Naive B cell (primary cell): ENCODE data around the gene CUL9. TPM values are rescaled to one million over a fixed set of nuclear protein-coding genes. Genes with fewer than 3 reads are reported as not detected.

Experiments used
- ATAC-seq, 2 donors: fragments of 150-1000 bp; cut with Tn5 transposase; 2 replicates each; pipeline ENCODE4 v1.10.0; 2021; ENCODE audit warnings: low read depth in 2 of 2, mild to moderate bottlenecking in 2 of 2, moderate library complexity in 2 of 2
- DNase-seq: peaks from one replicate; pipeline ENCODE4 v3.0.0; 2022
- H3K27ac Mint-ChIP-seq, 6 donors: one replicate each; pipeline ENCODE4 v1.8.0; 2020 to 2022; ENCODE audit warnings: mild to moderate bottlenecking in 6 of 6, mixed read lengths in 6 of 6, moderate library complexity in 5 of 6, inconsistent platforms in 2 of 6
- H3K27me3 Mint-ChIP-seq, 3 donors: one replicate each; pipeline ENCODE4 v1.8.0; 2021 to 2022; ENCODE audit warnings: mixed read lengths in 3 of 3, mild to moderate bottlenecking in 1 of 3
- H3K36me3 Mint-ChIP-seq, 2 donors: one replicate each; pipeline ENCODE4 v1.8.0; 2020 to 2022; ENCODE audit warnings: mixed read lengths in 2 of 2, inconsistent platforms in 1 of 2, mild to moderate bottlenecking in 1 of 2
- H3K4me1 Mint-ChIP-seq, 3 donors: one replicate each; pipeline ENCODE4 v1.8.0; 2020 to 2022; ENCODE audit warnings: mixed read lengths in 3 of 3, inconsistent platforms in 1 of 3, mild to moderate bottlenecking in 1 of 3, moderate library complexity in 1 of 3
- H3K4me3 Mint-ChIP-seq, 8 donors: one replicate each; pipeline ENCODE4 v1.8.0; 2020 to 2022; ENCODE audit warnings: mild to moderate bottlenecking in 8 of 8, mixed read lengths in 8 of 8, moderate library complexity in 8 of 8, inconsistent platforms in 2 of 8
- H3K9me3 Mint-ChIP-seq, 7 donors: one replicate each; pipeline ENCODE4 v1.8.0; 2020 to 2022; ENCODE audit warnings: mixed read lengths in 7 of 7, mild to moderate bottlenecking in 5 of 7, inconsistent platforms in 2 of 7, moderate library complexity in 1 of 7
- polyA plus RNA-seq, 6 donors: library from polyadenylated mRNA; unstranded; fragments of 300-500 nt; fragmentation: Illumina TruSeq; gene quantifications; one replicate each; pipeline ENCODE4 v1.2.3, GENCODE V29; 2021; ENCODE audit warnings: low read depth in 6 of 6

Gene CUL9
- polyA plus RNA-seq, 6 donors from 2014 or later, result 1.2 to 16.5 (median 9.5) TPM

GRCh38 chr6:43189776-43190304, 7.8 kb downstream of the CUL9 start:
- Mint-ChIP-seq H3K9me3 (no peaks in the 10 kb centered on the region), H3K4me3 (no peak overlapping the region), H3K27ac (no peak overlapping the region), H3K4me1 (peaks cover 20 to 25% (median 25%) of the 10 kb centered on the region in 3 donors), H3K36me3 (peaks cover 30 to 34% of the 10 kb centered on the region in 2 donors), H3K27me3 (no peaks in the 10 kb centered on the region)
- DNase-seq (no peak), ATAC-seq (no peak)

- Mint-ChIP-seq H3K4me1 (peaks cover 9 to 23% (median 9%) of the 10 kb centered on the region in 3 donors), H3K4me3 (peak overlapping the region in 1 of 8 donors; percentile 26), H3K36me3 (peaks cover 36 to 40% of the 10 kb centered on the region in 2 donors), H3K27me3 (no peaks in the 10 kb centered on the region), H3K9me3 (no peaks in the 10 kb centered on the region), H3K27ac (peak overlapping the region in 2 of 6 donors; percentile 71 to 92)
- no peak for DNase-seq
- no peak for ATAC-seq
Measured at GRCh38 chr6:43192911-43193310, 10.9 kb downstream of the CUL9 start.

- Mint-ChIP-seq H3K9me3 (no peaks in the 10 kb centered on the region), H3K27ac (no peak overlapping the region), H3K4me1 (peaks cover 9 to 18% (median 9%) of the 10 kb centered on the region in 3 donors), H3K27me3 (no peaks in the 10 kb centered on the region), H3K4me3 (no peak overlapping the region), H3K36me3 (peaks cover 28 to 40% of the 10 kb centered on the region in 2 donors)
- DNase-seq (no peak), ATAC-seq (no peak)
Measured at GRCh38 chr6:43193929-43194328, 11.9 kb downstream of the CUL9 start.

GRCh38 chr6:43196337-43196736, 14.3 kb downstream of the CUL9 start:
- Mint-ChIP-seq H3K36me3 (peaks cover 28 to 60% of the 10 kb centered on the region in 2 donors), H3K4me1 (peaks cover 0 to 18% (median 6%) of the 10 kb centered on the region in 3 donors), H3K27me3 (no peaks in the 10 kb centered on the region), H3K27ac (peak overlapping the region in 1 of 6 donors; percentile 89), H3K9me3 (no peaks in the 10 kb centered on the region), H3K4me3 (no peak overlapping the region)
- ATAC-seq (no peak), DNase-seq (no peak)

GRCh38 chr6:43199912-43200311, 17.9 kb downstream of the CUL9 start:
- no peak overlapping the region for H3K27ac Mint-ChIP-seq
- H3K9me3 Mint-ChIP-seq, result no peaks in the 10 kb centered on the region
- DNase-seq (no peak), ATAC-seq (no peak)
- peaks cover 0 to 4% (median 0%) of the 10 kb centered on the region in 3 donors for H3K4me1 Mint-ChIP-seq
- no peak overlapping the region for H3K4me3 Mint-ChIP-seq
- H3K27me3 Mint-ChIP-seq, result no peaks in the 10 kb centered on the region
- peaks cover 18 to 39% of the 10 kb centered on the region in 2 donors for H3K36me3 Mint-ChIP-seq

GRCh38 chr6:43200541-43200940, 18.5 kb downstream of the CUL9 start:
- no peaks in the 10 kb centered on the region for H3K27me3 Mint-ChIP-seq
- DNase-seq (no peak), ATAC-seq (no peak)
- peaks cover 12 to 39% of the 10 kb centered on the region in 2 donors for H3K36me3 Mint-ChIP-seq
- peak overlapping the region; percentile 4 to 64 (median 20) for H3K27ac Mint-ChIP-seq
- peaks cover 0 to 10% (median 0%) of the 10 kb centered on the region in 3 donors for H3K4me1 Mint-ChIP-seq
- no peak overlapping the region for H3K4me3 Mint-ChIP-seq
- H3K9me3 Mint-ChIP-seq, result no peaks in the 10 kb centered on the region

GRCh38 chr6:43202451-43202850, 20.5 kb downstream of the CUL9 start:
- no peak for DNase-seq
- Mint-ChIP-seq H3K27ac (peak overlapping the region in 1 of 6 donors; percentile 6), H3K4me1 (peaks cover 0 to 6% (median 0%) of the 10 kb centered on the region in 3 donors), H3K9me3 (no peaks in the 10 kb centered on the region), H3K36me3 (peaks cover 8 to 32% of the 10 kb centered on the region in 2 donors), H3K4me3 (no peak overlapping the region), H3K27me3 (no peaks in the 10 kb centered on the region)
- no peak for ATAC-seq

- DNase-seq (no peak), ATAC-seq (no peak)
- no peak overlapping the region for H3K4me3 Mint-ChIP-seq
- H3K4me1 Mint-ChIP-seq, result peaks cover 0 to 6% (median 0%) of the 10 kb centered on the region in 3 donors
- H3K36me3 Mint-ChIP-seq, result peaks cover 8 to 32% of the 10 kb centered on the region in 2 donors
- H3K27me3 Mint-ChIP-seq, result no peaks in the 10 kb centered on the region
- no peaks in the 10 kb centered on the region for H3K9me3 Mint-ChIP-seq
- peak overlapping the region in 1 of 6 donors; percentile 21 for H3K27ac Mint-ChIP-seq
Measured at GRCh38 chr6:43203029-43203717, 21.2 kb downstream of the CUL9 start.

- DNase-seq (no peak), ATAC-seq (no peak)
- Mint-ChIP-seq H3K27ac (no peak overlapping the region), H3K4me1 (peaks cover 0 to 6% (median 0%) of the 10 kb centered on the region in 3 donors), H3K36me3 (peaks cover 8 to 32% of the 10 kb centered on the region in 2 donors), H3K27me3 (no peaks in the 10 kb centered on the region), H3K4me3 (no peak overlapping the region), H3K9me3 (no peaks in the 10 kb centered on the region)
Measured at GRCh38 chr6:43203718-43204095, 21.7 kb downstream of the CUL9 start.

- no peaks in the 10 kb centered on the region for H3K27me3 Mint-ChIP-seq
- DNase-seq (no peak), ATAC-seq (no peak)
- H3K27ac Mint-ChIP-seq, result peak overlapping the region in 1 of 6 donors; percentile 9
- H3K4me1 Mint-ChIP-seq, result peaks cover 0 to 6% (median 0%) of the 10 kb centered on the region in 3 donors
- H3K36me3 Mint-ChIP-seq, result peaks cover 8 to 30% of the 10 kb centered on the region in 2 donors
- no peak overlapping the region for H3K4me3 Mint-ChIP-seq
- no peaks in the 10 kb centered on the region for H3K9me3 Mint-ChIP-seq
Measured at GRCh38 chr6:43204271-43205105, 22.5 kb downstream of the CUL9 start.

- DNase-seq (no peak), ATAC-seq (no peak)
- Mint-ChIP-seq H3K4me3 (no peak overlapping the region), H3K36me3 (peaks cover 8 to 17% of the 10 kb centered on the region in 2 donors), H3K27me3 (no peaks in the 10 kb centered on the region), H3K4me1 (peaks cover 0 to 6% (median 0%) of the 10 kb centered on the region in 3 donors), H3K9me3 (no peaks in the 10 kb centered on the region), H3K27ac (peak overlapping the region in 1 of 6 donors; percentile 80)
Measured at GRCh38 chr6:43205849-43206248, 23.9 kb downstream of the CUL9 start.

- ATAC-seq, result no peak
- H3K4me3 Mint-ChIP-seq, result no peak overlapping the region
- no peaks in the 10 kb centered on the region for H3K27me3 Mint-ChIP-seq
- H3K4me1 Mint-ChIP-seq, result peaks cover 0 to 6% (median 0%) of the 10 kb centered on the region in 3 donors
- no peak for DNase-seq
- H3K9me3 Mint-ChIP-seq, result no peaks in the 10 kb centered on the region
- H3K36me3 Mint-ChIP-seq, result peaks cover 4 to 13% of the 10 kb centered on the region in 2 donors
- H3K27ac Mint-ChIP-seq, result peak overlapping the region in 1 of 6 donors; percentile 6
Measured at GRCh38 chr6:43207286-43207685, 25.3 kb downstream of the CUL9 start.

GRCh38 chr6:43211955-43212354, 30.0 kb downstream of the CUL9 start:
- Mint-ChIP-seq H3K27me3 (no peaks in the 10 kb centered on the region), H3K9me3 (no peaks in the 10 kb centered on the region), H3K4me3 (no peak overlapping the region), H3K36me3 (peaks cover 4 to 13% of the 10 kb centered on the region in 2 donors), H3K27ac (peak overlapping the region in 1 of 6 donors; percentile 39), H3K4me1 (no peaks in the 10 kb centered on the region)
- DNase-seq (no peak), ATAC-seq (no peak)
